GM21825 (cell line): ENCODE measurements around the gene SYNRG.

Source experiments
- ATAC-seq: cut with Tn5 transposase; IDR thresholded peaks from one replicate; pipeline ENCODE4 v1.9.1; 2021; ENCODE audit warnings: mild to moderate bottlenecking, moderate library complexity; ENCODE audit not compliant: unreplicated experiment

SYNRG gene

DNA sequence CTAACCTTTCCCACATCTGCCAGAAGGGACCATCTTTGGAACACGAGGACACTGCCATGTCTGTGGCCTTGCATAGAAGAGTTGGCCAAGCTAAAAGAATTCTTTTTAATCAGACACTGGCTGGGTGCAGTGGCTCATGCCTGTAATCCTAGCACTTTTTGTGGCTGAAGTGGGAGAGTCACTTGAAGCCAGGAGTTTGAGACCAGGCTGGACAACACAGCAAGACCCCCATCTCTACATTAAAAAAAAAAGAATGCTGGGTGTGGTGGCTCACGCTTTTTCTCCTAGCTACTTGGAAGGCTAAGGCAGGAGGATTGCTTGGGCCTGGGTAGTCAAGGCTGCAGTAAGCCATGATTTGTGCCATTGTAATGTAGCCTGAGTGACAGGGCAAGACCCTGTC is 128.8 kb downstream of the SYNRG start:
- no peak for ATAC-seq

DNA sequence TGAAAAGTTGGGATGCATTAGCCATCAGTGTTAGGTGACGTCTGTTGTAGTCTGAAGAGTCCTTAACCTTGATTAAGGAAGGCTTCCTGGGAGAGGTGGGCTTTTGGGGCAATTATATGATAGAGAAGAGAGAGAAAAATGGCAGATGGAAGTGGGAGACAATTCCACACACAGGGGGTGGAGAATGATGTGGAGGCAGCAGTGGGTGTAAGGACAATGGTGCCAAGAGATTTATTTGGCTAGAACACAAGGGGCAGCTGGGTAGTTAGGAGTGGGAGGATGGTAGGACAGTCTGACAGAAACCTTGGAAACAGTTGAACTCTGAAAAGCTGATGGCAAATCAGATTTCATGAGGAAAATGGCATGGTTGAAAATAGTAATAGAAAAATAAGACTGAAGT is 130.2 kb downstream of the SYNRG start:
- no peak for ATAC-seq

DNA sequence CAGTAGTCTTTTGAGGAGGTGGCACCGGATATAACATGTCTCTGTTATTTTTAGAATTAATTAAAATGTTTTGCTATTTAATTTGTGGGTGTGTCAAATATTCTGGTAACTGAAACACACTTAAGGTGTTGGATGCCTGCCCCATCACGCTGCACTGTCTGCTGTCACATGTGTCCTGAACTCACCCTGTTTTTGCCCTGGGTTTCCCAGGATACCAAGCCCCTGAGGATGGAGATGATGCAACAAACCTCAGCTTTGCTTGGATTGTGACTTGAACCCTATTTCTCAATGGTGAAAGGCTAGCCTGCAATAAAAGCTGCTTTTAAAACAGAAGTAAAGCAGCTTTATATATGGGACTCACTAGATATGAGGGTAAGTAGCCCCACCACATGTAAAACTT is 131.0 kb downstream of the SYNRG start:
- no peak for ATAC-seq

DNA sequence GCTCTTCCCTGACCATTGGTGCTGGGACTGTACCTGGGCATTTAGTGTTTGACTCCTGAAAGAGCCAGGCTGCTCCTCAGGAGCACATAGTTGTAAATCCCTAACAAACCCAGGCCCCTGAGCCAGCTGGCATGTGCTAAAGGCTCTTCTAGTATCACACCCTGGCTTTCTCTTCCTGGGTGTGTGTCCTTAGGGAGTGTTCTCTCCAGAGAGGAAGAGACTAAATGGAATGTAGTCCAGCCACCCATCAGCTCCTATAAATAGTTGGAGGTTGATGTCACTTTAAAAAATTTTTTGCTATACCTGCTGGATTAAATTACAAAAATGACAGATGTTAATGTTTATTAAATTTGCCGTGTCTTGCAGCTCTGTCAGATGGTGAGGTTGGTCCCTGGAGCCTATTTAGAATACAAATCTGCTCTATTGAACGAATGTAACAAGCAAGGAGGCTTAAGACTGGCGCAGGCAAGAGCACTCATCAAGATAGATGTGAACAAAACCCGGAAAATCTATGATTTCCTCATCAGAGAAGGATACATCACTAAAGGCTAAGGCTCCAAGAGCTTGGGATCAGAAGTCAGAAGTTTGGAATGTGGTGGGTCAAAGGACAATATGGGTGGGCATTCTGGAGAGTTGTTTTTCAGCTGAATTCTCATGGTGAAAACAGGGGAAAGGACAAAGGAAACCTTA is 132.6 kb downstream of the SYNRG start:
- no peak for ATAC-seq

DNA sequence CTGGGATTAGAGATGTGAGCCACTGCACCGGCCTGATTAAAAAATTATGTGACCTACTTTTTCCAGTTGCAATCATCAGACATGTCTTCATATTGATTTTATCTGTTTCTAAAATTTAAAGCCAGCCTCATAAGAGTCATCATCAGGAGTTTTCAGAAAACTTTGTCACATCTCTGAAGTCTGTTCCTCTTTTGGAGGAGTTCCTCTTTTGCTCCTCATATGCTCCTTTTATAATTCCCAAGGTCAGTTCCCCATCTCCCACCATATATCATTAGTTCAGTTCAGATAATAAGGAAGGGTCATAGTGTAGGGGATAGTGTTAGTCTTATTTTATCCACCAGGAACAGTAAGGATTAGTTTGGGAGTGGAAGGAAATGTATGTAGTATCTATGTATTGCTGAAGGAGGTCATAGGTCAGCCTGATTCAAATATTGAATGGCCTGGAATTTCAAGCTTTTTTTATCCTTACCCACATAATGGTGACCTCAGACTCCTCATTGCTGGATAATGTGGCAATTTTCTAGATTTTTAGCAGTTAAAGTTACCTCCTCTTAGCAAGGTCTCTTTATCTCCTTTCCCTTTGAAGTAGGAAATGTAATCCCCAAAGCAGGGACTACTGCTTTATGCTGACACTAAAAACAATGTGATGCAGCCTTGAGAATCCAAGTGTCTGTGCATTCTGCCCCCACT is 133.3 kb downstream of the SYNRG start:
- ATAC-seq = no peak

DNA sequence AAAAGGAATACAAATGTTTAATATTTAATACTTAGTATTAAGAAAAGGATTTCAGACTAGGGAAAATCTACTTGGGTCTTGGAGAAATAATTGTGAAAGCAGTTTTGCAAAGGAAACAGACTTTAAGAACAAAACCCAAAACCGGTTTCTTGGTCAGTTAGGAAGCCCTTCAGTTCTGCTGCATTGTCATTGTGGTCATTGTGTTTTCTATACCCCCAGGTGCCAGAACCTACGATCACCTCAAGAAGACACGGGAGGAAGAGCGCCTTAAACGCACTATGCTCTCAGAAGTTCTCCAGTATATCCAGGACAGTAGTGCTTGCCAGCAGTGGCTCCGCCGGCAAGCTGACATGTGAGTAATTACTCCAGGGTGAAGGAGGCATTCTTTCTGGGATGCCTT is 139.0 kb downstream of the SYNRG start:
- no peak for ATAC-seq

DNA sequence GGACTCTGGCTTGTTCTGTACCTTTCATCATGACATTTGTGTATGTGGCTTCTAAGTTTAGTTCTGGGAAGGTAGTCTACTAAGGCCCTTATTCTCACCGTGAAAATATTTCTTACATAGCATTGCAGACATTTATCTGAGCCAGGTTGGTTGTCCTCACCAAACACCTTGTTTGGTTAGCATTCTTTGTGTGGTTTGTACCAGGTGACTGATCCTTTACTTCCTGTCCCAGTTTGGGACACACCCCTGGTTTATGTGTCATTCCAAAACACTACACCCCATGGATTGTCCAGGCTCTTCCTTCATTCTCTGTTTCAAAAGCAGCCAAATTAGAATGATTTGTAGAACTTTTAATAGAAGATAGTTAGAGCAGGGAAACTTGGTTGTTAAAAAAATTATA is 142.7 kb downstream of the SYNRG start:
- no peak for ATAC-seq

DNA sequence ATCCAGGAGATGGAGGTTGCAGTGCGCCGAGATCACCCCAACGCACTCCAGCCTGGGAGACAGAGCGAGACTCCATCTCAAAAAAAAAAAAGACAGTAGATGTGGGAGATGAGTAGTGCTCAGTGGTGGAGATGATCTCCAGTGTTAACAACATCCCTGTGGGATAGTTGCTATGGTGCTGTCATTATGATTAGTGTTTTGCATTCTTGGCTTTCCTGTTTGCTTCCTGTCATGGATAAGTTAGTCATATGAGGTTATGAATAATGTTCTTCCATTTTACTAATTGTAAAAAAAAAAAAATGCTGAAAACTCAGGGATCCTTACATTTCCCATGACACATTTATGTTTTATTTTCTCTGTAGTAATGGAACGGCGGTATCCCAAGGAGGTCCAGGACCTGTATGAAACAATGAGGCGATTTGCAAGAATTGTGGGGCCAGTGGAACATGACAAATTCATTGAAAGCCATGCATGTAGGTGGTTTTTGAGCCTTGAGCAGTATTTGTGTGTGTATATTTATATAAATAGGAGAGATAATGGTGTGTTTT is 144.1 kb downstream of the SYNRG start:
- no peak for ATAC-seq
